Spleen (tissue), 7 donors: ENCODE results near the gene THOC7.

Experiments used
- POLR2AphosphoS5 ChIP-seq, 3 donors: sonication (generic); formaldehyde crosslinking; IDR thresholded peaks; one replicate each; pipeline ENCODE4 v1.5.1; 2017; ENCODE audit warnings: antibody characterized with exemption in 3 of 3
- TF ChIP-seq, protein P1 (sequence below), 11 experiments: fragments of 200-600 bp in 7 of 11; fragments of 450-650 bp in 4 of 11; sonication (generic) in 4 of 11; IDR thresholded peaks in 8 of 11; conservative IDR thresholded peaks in 3 of 11; 1 replicate in 7 of 11; 2 replicates in 4 of 11; pipeline versions ENCODE4 v1.4.0 to v1.8.0; 2016 to 2021; ENCODE audit warnings: antibody characterized with exemption in 11 of 11, inconsistent platforms in 4 of 11, mild to moderate bottlenecking in 1 of 11
- donor health status: DM: no; HTN: no; CAD: no; lungs with moderate emphysema.
- donor health status: DM: no; HTN: no; CAD: no.
- donor health status: DM: no; HTN: no; CAD: no.

DNA sequence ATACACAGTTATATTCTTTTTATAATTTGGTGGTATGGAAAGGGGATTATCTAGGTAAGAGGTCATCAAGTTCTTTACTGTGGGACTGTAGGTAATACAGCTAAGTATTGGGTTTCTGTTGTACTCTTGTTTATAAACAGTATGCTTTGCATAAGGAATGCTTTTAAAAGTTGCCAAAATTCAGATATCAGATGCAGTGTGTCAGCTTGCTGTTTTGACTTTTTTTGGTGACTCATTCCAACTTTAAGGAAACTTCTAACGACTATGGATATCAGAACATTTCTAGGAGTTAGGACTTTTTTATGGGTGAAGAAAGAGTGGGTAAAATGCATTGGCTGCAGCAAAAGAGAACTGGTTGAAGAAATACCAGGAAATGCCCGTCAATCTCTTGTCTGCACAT lies 45.8 kb upstream of the THOC7 start:
- TF ChIP-seq, protein P1, sequence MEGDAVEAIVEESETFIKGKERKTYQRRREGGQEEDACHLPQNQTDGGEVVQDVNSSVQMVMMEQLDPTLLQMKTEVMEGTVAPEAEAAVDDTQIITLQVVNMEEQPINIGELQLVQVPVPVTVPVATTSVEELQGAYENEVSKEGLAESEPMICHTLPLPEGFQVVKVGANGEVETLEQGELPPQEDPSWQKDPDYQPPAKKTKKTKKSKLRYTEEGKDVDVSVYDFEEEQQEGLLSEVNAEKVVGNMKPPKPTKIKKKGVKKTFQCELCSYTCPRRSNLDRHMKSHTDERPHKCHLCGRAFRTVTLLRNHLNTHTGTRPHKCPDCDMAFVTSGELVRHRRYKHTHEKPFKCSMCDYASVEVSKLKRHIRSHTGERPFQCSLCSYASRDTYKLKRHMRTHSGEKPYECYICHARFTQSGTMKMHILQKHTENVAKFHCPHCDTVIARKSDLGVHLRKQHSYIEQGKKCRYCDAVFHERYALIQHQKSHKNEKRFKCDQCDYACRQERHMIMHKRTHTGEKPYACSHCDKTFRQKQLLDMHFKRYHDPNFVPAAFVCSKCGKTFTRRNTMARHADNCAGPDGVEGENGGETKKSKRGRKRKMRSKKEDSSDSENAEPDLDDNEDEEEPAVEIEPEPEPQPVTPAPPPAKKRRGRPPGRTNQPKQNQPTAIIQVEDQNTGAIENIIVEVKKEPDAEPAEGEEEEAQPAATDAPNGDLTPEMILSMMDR (IDR thresholded peaks at IDR 0.05 in 8 of 11, conservative IDR thresholded peaks at IDR 0.05 in 3 of 11): no peak
- no peak for TF ChIP-seq POLR2AphosphoS5 (IDR thresholded peaks at IDR 0.05)
